DMS153 treated with DMSO at 0.1 percent for 48 hours (cell line): Measurements from ENCODE around the gene TRPV5.

ENCODE experiments used
- DNase-seq: peaks from one replicate; lab custom pipeline; 2025; ENCODE audit not compliant: unreplicated experiment; lab: John Stamatoyannopoulos, UW

Gene TRPV5

DNA sequence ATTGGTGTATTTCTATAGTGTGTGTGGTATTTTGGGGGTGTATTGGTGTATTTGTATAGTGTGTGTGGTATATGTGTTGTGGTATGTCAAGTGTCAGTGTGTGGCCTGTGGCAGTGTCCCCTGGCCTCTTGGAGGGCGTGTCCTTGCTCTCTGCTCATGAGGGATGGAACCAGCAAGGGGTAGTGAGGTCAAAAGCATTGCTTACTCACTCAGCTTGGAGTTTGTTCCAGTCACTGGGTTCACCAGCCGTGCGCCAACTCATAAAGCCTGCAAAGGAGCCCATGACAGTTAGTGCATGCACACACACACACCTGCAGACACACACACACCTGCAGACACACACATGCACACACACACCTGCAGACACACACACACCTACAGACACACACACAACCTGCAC lies 43.7 kb downstream of the TRPV5 start:
- DNase-seq: no peak

DNA sequence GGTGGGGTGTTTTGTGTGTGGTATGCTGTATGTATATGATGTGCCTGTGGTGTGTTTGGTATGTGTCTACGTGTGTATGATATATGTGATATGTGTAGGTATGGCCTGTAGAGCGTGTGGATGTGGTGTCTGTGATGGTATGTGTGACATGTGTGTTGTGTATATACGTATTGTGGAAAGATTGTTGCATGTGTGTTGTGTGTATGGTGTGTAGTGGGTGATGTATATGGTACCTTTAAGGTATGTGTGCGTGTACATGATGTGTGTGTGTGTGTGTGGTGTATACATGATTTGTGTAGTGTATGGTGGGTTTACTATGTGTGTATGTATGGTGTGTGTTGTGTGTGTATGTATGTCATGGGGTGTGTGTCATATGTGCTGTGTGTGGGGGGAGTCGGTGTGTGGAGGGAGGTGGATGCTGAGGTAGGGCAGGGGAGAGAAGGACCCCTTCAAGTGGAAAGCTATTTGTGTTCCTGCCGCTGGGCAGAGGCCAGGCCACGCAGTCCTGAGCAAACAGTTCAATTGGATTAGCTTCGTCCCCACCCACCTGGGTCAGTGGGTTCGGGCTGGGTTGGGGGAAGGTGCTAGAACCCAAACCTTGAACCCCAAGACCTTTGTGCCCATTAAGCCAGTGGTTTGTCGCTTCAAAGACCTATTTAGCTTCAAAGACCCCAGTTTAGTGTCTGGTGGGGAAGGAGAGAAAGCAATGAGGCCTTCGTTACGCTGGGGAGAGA lies 46.1 kb downstream of the TRPV5 start:
- no peak for DNase-seq

DNA sequence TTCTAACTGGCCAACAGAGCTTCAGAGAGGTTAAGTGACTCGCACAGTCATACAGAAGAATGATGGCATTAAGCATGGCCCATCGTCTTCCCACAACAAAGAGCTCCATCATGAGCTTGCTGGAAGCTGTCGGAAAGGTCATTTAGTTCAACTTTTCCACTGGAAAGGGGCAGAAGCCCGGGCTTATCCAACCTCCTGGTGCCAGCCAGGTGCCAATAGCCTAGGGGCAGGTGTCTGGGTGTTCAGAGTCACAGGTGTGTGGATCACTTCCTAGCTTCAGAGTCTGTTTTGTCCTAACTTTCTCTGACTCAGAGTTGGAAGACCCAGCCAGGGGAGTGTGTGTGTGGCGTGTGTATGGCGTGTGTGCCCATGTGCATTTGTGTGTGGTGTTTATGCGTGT lies 46.7 kb downstream of the TRPV5 start:
- DNase-seq: no peak

DNA sequence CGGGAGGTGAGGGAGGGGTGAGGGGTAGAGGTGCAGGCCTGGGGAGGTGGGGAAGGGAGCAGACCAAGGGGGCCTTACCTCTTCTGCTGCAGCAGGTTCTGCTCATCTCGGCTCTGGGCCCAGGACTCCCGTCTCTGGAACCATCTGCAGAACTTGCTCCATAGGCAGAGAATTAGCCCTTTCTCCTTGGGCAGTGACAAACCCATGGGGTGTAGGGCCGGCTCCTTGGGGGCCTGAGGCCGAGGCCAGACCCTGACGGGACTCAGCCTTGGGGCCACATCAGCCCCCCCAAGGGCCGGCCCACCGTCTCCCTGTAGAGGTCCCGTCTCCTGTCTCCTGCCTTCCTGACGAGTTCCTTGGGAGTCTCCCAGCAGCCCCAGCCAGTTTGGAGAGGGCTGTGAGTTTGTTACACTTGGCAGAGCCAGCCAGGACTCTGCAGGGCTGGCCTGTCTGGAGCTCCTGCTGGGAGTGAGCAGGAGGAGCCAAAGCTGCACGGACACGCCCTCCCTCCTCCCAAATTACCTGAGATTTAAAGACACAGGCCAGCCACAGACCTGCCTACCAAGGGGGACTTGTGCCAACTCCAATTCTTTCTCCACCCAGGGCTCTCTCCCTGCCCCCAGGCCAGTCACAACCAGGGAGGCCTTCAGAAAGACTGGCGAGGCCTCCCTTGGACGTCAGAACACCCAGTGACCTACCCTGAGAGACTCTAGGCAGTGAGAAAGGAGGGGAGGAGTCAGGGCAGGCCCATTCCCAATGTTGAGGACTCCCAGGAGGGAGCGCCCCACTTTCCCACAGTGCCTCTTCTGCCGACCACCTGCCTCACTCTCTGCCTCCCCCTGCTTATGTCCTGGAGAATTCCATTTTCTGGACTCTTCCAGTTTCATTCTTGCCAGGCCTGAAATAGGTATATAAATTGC lies 48.0 kb downstream of the TRPV5 start, which contains the start of gene TRPV6:
Gene TRPV6 (minus strand): TSS at position 435 of the 920 bp plus-strand sequence.
- no peak for DNase-seq

DNA sequence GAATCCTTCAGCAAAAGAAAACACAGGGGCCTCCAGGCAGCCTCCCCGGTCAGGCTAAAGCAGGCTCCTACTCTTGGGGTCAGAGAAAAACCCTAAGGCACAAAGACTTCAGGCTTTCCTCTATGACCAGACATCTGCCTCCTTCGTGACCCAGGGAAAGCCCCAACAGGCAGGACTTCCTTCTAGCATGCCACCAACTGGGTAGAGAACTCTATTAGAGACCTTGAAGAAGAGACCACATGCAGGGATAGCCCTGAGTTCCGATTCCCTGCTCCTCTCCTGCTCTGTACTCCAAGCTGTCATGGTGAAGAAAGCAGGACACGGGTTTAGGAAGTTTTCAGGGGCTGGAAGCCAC lies 49.3 kb downstream of the TRPV5 start:
- DNase-seq: no peak

DNA sequence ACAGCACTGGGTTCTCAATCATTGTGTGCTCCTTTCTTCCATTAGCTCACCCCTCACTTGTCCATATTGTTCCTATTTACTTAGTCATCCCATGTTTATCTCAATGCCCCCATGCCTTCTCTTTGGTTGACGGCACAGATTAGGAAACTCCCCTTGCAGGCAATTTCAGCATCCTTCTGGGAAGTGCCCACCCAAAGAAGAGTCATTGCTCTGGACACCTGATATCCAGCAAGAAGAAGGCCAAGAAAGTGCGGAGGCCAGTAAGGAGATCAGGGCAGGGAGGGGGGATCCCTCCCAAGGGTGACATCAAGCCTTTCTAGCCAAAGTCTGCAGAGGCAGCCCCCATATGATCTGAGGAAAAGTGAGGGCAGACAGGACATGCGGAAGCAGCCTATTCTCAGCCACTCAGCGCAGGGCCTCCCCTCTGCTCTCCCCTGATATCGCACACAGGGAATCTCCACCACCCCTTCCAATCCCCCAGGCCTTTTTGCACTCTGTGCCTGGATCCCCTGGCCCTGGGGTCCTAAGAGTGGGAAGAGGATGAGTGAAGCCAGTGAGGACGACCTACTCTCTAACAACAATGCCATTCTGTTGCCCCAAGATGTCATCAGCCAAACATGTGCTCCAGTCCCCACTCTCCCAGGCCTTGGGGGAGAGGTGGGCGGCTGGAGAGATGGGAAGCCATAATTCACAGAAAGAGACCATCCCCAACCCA lies 49.8 kb downstream of the TRPV5 start:
- DNase-seq: no peak

DNA sequence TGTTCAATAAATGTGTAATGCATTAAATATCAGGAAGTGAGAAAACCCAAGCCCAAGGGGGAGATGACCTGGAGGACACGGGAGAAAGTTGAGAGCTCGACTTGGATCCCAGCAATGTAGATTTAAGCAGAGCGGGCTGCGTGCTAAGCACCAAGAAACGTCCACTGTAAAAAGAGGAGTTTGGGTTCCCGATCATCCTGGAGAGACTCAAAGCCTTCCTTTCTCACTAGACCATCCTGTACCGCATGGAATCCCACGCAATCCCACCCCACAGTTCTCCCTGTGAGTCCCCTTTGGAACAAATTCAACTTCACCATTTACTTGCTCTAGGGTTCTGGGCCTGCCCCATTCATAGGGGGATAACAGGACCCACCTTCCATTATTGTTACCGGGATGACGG lies 50.4 kb downstream of the TRPV5 start:
- DNase-seq: no peak

DNA sequence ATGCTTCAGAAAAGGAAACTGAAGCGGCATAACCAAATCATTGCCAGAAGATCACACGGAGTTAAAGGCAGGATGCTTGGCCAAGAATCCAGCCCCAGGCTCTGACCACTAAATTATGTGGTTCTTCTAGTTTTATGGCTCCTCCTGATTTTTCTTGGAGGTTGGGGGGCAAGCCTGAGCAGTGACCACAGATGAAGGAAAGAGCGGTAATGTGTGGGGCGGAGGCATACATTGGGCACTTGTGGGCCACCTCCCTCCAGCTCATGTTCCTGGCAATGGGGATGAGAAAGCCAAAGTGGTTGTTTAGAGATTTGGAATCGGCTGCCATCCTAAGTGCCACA lies 51.2 kb downstream of the TRPV5 start:
- no peak for DNase-seq

DNA sequence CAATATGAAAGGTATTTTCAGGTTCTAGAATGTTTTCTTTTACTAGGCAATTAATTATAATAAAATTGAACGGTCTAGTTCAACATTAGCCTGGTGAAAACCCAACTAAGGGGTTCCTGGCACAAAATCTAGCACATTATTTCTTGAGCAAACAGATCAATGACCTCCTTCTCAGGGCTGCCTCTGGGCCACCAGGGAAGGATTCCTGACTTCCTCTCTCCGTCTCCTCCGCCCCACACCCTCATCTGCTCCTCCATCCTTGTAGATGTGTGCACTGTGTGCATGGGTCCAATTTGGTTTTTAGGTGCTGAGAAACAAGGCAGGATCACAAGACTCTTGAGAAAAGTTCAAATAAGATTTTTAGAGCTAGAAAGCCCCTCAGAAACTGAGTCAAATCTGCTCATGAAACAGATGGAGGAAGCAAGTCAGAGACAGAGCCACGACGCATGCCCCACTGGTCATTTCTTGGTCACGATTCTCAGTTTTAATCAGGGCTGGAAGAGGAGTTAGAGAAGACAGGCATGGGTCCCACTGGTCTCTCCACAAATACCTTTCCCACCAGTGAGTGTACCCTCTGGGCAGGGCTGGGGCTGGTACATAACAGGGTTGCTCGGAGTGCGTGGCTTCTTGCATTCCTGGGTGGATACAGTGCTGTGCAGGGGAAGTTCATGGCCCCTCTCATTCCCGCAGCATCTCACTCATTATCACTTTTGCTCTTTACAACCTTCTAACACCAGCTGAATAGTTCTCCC lies 51.8 kb downstream of the TRPV5 start:
- DNase-seq: no peak

DNA sequence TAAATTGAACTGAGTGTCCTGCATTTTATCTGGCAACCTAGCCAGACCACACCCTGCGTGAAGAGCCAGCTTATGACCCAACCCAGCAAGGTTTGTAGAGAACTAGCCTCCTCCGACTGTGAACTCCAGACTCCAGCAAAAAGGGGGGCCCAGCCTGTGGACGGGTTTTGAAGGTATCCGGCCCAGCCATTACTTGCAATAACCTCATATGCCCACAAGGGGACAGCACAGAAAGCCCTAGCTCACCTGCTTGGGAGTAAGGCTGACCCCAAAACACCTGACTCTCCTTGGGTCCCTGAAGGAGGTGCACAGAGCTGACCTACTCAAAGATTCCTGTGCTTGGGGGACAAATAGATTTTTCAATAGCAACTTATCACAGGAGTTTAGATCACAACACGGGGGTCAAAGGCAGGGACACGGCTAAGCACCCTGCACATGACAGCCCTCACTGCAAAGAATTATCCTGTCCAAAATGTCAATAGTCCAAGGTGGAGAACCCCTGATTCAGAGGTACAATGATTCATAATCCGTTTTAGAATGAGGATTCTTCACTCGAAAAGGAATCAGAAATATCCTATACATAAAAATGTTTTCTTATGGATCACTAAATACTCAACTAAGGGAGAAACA lies 52.6 kb downstream of the TRPV5 start:
- DNase-seq: peak; percentile 2

DNA sequence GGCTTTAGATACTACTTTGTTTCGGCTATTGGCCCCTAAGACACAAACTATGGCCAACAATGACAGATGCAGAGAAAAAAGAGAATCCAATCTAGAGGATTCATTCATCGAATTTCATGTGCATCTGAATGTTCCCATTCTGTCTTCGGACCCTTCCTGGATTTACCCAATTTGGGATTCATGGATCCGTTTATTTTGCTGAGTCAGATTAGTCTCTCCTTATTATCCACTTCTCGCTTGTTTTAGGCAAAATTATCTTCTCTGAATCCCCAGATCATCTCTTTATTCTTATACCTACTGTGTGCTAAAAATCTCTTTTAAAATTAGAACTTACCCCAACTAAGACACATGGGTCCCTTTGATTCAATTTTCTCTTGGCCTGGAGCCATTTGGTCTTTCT lies 54.5 kb downstream of the TRPV5 start:
- no peak for DNase-seq

DNA sequence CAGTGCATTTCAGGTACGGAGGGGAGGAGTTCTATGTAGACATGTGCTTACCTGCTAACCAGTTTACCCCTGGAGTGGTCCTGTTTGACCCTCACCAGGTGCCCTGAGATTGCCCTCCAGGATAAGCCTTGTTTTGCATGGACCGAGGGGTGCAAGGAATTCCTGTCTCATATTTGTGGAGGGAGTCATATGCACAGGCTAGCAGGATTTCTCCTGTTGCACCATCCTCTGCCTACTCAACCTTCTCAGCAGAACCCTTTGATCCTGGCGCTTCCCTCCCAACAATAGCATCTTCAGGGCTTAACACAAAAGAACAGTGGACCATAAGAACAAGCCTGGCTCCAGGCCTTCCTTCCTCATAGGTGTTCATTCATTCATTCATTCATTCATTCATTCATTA lies 55.2 kb downstream of the TRPV5 start:
- DNase-seq: no peak

DNA sequence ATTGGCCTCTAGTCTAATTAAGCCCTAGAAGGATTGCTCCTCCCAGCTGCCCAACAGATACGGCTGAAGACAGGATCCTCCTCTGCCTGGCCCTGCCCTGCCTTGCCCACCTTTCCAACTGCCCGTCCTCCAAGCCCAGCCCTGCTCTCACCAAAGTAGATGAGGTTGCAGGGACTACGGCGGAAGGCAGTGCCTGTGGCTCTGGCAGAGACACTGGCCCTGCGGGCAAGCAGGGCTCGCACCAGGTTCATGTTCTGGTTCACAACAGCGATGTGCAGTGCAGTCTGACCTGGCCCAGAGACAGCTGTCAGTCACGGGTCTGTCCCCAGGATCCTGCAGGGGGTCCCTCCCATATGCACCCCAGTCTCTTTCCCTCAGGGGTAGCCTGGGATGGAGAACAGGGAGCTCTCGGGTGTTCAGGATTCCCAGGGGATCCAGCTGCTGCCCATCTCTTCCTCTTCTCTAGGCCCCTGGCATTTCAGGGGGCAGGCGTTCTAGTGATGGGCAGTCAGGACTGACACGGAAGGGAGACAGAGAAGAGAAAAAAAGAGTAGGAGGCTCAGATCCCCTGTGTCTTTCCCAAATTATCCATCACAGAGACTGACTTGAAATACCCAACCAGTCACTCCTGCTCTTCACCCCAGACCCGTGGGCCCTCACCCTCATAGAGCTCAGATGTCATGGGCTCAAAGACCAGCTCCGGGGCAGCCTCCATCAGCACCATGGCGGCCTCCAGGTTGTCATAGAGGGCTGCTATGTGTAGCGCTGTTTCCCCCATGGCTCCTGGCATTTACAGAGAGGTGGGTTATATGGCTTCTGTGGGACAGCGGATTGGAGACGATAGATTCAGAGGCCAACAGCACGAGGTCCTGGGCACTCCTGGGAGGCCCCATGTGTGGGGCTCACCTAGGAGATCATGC lies 56.3 kb downstream of the TRPV5 start:
- no peak for DNase-seq

DNA sequence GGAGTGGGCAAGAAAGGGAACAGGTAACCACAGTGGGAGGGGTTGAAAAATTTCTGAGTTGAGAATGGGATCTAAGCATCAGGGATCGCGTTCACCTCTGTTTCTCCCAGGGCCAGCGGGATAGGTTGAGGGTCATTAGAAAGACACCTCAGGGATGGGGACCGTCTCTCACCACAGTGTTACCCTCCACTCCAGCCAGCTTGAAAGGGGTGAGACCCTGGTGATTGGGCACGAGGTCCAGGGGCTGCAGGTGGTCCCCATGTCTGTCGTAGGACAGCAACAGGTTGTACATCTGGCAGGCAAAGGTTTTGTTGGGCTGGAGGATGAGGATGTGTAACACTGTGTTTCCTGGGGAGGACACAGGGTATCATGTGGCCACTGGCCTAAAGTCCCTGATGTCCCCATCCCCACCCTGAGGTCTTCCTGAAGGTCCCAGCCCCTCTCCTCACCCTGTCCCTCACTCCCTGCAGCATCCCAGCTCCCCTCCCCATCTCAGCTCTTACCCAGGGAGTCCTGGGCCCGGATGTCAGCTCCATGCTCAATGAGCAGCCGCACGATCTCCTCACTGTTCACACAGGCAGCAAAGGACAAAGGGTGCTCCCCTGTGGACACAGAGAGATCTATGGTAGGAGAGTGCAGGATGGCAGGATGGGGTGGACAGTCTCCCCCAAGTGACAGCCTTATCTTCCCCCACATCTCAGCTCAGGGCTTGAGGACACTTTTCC lies 57.1 kb downstream of the TRPV5 start:
- DNase-seq: no peak

DNA sequence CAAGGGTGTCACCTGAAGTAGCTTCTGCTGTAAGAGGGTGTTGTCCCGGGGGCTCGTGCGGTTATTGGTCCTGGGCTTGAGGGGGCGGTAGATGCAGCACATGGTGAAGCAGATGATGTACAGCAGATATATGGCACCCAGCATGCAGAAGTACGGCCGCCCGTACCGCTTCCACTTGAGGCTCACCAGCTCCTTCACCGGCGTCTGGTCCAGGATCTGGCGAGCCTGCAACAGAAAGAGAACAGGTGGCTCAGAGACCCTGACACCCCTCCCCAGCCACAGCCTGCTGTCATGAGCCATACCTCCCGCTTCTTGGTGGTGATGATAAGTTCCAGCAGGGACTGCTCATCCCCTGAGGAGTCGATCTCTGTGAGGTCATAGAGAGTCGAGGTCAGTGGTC lies 58.1 kb downstream of the TRPV5 start:
- DNase-seq: no peak

DNA sequence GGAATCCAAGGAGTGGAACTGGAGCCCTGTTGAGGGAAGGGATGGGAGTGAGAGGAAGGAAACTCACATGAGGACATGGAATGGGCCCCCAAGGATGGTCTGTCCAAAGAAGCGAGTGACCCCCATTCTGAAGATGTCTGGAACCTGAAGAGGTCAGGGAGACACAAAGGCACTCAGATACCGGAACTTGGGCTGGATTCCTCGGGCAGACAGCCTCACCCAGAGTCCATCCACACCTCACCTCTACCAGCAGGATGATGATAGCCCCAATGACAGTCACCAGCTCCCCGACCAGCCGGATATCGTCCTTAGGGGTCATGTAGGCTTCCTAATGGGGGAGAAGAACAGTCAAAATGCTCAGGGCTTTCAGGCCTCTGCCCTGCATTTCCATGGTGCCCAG lies 58.7 kb downstream of the TRPV5 start:
- no peak for DNase-seq

DNA sequence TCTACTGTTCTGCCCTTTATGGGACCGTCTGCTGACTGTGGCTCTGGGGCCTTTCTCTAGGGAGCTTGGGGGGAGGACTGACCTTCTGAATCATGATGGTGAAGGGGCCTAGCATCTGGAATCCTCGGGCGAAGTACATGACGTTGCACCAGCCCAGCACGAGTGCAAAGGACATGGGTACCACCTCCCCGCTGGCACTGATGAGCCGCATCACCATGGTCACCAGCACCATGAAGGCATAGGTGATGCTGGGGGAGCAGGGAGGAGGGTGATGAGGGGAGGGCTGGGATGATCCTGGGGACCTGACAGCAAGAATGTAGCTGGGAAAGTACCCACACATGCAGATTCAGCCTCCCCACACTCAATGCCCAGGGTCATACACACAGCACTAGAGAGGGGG lies 59.1 kb downstream of the TRPV5 start:
- DNase-seq: no peak

DNA sequence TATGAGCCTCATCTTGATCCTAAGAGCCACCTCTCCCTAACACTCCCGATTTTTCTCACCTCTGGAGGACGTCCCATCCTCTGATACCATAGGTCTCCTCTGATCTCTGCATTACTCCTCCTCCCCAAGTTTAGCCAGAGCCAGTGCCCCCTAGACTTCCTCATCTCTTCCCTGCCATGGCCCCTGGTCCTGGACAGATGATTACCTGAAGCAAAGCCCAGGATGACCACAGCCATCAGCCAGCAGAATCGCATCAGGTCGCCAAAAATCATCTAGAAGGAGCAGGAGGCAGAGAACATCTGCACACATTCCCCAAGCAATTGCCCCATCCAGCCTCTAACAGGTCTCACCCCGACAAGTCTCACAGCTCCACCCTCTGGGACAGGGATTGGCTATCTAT lies 59.7 kb downstream of the TRPV5 start:
- no peak for DNase-seq

DNA sequence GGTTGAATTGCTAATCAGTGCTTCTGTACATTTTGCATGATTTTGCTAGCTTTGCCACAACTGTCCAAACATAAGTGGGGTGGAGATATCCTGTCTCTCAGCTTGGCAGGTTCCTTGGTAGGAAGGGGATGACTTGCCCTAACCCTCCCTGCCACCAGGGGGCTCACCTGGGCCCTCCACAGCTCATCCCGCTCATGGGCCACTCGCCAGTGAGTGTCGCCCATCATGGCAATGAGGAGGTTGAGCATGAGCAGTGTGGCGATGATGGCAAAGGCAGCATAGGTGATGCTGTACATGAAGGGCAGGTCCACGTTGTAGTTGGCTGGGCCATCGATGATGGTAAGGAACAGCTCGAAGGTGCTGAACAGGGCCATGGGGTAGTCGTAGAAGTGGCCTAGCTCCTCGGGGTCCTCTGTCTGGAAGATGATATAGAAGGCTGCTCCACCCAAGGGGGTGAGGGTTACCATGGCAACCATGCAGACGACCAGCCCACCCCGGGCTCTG lies 60.2 kb downstream of the TRPV5 start:
- no peak for DNase-seq
